SU-DHL-6 (cell line): ENCODE measurements around the gene SUMO1.

Source experiments
- CTCF ChIP-seq: fragments of 200-600 bp; sonication (generic); IDR thresholded peaks from one replicate; pipeline ENCODE4 v1.5.1; 2017; ENCODE audit warnings: antibody characterized with exemption, mild to moderate bottlenecking, low read length, moderate library complexity; ENCODE audit not compliant: insufficient read depth, poor library complexity, severe bottlenecking
- EZH2phosphoT487 ChIP-seq: fragments of 200-600 bp; sonication (generic), shearing (Covaris generic); conservative IDR thresholded peaks from 2 replicates; pipeline ENCODE4 v1.6.1; 2018; ENCODE audit warnings: mild to moderate bottlenecking, antibody characterized with exemption, low read length, moderate library complexity, mixed read lengths

- TF ChIP-seq CTCF (no peak), EZH2phosphoT487 (no peak)
Observed at GRCh38 chr2:202165945-202166344, 72.5 kb downstream of the SUMO1 start.
